DMS53 treated with DMSO at 0.1 percent for 48 hours (cell line): ENCODE data around the gene TSPAN7.

ENCODE experiments used
- DNase-seq: peaks from one replicate; lab custom pipeline; 2025; ENCODE audit not compliant: unreplicated experiment; lab: John Stamatoyannopoulos, UW

The TSPAN7 gene

GRCh38 chrX:38641197-38641596 is 79.9 kb downstream of the TSPAN7 start:
- DNase-seq: no peak

DNA sequence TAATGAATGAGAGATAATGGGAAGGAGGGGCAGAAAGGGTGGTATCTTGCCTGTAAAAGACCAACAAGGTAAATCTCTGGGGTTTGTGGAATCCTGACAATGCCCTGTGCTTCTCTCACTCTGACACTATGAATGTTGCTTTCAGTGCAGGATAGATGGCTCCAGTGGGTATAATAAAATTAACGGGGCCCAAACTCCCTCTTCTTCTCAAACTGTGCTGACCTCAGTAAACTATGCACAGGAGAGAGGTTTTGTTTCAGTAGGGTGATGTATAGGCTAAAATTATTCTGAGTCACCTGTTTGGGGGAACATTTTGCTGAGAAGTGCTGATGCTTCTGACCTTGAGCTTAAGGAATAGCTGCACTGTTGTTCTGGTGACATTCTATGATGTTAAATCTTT is 82.6 kb downstream of the TSPAN7 start:
- DNase-seq: no peak

GRCh38 chrX:38646129-38646528 is 84.8 kb downstream of the TSPAN7 start:
- no peak for DNase-seq

DNA sequence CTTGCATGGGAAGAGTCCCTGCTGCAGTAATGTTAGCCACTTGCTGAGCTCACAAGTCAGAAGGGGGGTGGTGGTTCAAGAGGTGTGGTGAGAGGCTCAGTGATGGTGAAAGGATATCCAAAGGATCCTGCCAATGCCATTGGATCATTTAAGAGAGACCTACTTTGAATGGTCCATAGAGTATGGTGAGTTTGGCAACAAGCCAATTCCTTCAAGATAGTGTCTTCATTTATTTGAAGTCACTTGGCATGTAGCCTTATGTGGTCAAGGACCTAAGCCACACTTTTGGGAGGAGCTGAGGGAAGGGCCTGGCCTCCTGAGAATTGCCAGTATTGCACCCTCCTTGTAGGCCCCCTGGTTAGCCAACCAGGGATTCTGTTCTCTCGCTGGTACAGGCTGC is 87.9 kb downstream of the TSPAN7 start:
- DNase-seq: no peak

DNA sequence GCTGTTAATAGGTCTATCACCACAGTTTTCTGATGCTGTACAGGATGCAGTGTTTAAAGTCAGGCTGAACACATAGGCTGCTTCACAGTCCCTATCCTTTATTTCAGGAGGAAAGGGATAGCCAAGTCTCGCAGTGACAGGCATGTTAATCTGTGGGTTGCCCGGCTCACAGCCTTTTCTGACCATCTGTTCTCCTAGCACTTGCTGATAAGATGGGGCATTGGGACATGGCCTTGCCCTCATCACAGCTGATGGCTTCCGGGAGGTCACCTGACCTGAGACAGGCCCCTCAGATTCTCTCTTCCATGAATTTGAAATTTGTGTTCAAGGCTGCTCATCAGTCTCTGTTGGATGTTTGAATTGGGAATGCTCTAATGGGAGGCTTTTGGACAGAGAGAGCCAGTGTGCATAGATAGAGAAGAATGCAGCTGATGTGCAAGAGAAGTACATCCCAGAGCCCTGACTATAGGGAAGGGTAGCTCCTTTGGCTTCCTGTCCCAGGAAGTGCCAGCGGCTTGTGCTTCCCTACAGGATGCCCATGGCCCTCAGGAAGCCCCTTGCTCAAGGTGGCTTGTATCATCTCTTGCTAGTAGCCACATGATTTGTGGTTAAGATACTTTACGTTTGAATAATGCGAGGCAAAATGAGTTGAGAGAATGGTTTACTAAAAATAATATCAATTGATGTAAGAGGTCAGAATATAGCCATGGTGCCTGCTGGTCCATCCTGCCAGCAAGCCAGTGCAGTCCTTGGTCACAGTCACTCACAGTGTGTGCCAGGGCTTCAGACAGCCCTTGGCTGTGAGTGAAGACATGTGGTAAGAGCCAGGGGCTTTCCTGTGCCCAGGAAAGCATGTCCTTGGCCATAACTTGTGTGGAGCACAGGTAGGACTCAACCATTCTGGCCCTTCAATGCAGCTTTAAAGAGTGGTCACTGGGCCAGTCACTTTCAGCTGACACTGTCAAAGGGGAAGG is 88.6 kb downstream of the TSPAN7 start:
- no peak for DNase-seq

- DNase-seq: no peak
These were observed 90.6 kb downstream of the TSPAN7 start for GRCh38 chrX:38651625-38652601.

GRCh38 chrX:38652934-38653442 is 91.6 kb downstream of the TSPAN7 start:
- DNase-seq: no peak

DNA sequence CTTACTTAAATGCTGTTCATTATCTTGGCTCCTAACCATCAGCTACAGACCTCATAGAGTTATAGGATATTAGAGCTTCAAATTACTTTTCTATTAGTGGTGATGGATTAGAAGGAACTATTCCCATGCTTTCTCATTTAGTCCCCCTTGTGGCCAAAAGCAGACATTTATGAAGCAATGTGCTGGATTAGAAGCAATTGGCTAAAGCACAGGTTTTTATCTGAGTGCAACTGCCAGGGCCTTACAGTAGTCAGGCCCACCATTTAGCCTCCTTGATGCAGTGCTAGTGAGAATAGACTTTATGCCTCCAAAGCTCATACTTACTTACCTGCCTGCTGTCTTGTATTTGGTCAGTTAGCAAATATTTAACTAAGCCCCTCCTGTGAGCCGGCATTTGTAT is 93.0 kb downstream of the TSPAN7 start:
- DNase-seq: peak; percentile 4

DNA sequence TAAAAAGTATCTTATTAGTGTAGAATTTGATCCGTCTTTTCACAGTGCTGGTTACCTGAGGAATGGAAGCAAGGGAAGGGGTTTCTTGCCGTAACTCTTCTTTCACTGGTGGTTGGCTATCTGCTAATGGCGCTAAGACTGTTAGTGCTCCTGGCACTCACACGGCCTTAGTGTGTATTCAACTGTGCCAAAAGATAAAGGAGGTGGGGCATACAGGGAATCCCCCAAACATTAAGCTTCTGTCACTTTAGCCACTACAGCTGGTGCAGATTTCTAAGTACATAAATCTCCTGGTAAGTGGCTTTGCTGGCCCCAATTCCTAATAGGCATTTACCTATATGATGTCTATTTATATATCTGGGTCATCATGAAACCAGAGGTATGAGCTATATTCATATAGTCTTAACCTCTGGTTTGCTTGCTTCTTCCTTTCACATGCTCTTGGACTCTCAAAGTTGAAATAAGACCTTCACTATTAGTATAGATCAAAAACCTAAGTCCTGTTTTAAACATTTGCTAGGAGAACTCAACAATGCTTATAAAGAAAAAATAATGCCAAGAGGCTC is 95.1 kb downstream of the TSPAN7 start:
- DNase-seq: no peak

DNA sequence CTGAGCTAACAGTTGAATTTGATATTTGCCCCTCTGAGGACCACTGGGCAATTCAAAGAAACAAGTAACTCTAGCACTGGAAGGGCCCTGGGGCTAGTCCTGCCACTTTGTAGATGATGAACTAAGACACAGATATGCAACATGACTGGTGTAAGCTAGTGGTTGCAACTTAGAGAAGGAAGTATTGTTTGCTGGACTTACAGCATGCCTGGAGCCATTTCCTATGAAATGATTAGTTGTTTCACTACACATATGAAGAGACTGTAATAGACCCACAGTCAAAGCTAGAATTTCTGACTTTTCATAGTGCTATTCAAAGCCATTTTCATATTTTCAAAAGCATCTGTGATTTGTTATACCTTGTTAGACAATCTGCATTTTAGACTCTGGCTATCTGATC is 96.2 kb downstream of the TSPAN7 start:
- no peak for DNase-seq

DNA sequence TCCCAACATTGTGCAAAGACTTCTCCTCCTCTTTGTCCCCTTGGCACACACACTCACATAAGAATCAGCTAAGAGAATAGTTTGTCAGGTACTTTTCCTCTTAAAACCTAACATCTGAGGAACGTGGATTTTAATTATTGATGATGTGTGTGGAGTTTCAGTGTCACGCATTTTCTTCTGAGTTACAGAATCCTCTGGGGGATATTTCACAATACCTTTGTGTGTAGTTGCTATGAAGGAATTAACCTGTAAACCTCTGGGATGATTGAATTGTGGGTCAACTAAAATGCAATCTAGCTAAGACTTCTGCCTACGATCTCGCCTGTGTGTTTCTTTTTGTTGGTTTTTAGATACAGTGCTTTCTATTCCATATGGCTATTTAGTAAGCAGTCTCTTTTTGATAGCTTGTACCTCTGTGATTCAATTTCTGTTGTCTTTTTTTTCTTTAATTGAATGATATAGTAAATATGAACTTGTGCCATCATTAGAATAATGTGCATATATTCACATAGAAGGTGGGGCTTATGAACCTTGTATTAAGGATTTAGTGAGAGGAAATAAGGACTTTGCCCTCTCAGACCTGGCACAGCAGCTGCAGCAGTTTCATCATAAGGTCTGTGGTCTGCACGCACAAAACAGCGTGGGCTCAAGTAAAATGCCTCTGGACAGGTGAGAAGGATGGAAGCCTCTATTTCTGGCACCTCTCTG is 99.2 kb downstream of the TSPAN7 start:
- no peak for DNase-seq

GRCh38 chrX:38661103-38661441 is 99.7 kb downstream of the TSPAN7 start:
- DNase-seq: no peak

GRCh38 chrX:38661561-38661960 is 100.2 kb downstream of the TSPAN7 start:
- DNase-seq: no peak

- DNase-seq: no peak
These were observed 101.3 kb downstream of the TSPAN7 start for GRCh38 chrX:38662640-38663039.

DNA sequence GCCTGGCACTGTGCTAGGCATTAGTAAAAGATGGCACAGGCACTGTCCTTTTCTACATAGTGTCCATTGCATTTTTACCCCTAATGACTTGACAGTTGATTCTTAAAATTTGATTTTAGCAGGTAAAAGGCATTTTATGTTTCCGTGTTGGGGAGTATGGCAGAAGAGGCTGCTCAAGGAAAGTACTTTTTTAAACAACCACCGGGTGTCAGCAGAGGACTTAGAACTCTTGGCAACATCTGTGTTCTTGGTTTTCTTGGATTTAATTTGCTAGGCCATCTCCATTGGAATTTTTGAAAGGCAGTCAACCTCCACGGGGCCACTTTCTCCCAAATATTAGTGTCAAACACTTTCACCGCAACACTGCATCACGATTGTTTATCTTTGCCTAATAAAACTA is 102.9 kb downstream of the TSPAN7 start:
- DNase-seq: peak; percentile 1

DNA sequence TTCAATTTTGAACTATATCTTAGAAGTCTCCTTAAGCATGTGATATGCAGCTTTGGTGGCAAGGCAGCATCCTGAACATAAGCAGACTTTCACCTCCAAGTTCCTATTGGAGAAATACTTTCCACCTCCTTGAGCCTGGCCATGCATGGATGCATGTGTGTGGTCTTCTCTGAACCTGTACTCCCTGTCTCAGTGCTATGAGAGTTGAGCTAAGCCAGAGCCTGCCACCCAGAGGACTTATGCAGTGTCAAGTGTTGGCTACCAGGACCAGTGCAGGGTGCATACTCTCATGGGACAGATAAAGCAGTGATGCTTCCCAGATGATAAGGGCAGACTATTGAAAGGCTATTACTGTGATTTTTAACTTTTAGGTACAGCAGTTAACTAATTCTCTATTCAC is 105.6 kb downstream of the TSPAN7 start:
- no peak for DNase-seq

GRCh38 chrX:38668771-38669170 is 107.4 kb downstream of the TSPAN7 start:
- no peak for DNase-seq

GRCh38 chrX:38669428-38669827 is 108.1 kb downstream of the TSPAN7 start:
- no peak for DNase-seq

GRCh38 chrX:38672646-38673045 is 111.3 kb downstream of the TSPAN7 start:
- no peak for DNase-seq

DNA sequence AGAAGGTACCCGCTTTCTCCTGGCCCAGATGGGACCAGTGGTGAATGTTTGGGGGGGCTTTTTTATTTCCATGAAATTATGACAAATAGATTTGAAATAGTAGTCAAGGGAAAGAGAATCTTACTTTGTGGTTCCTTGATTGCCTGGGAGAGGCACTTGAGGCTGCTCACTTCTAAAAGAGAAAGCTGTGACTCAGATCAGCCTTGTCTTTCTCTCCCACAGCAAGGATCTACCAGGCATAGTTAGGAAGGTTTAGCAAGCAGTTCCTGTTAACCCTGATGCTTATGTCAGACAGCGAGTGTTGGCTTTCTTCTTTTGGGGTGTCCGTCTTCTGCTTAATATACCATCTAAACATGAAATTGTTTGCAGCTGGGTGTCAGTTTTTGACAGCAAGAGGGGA is 114.5 kb downstream of the TSPAN7 start:
- no peak for DNase-seq

DNA sequence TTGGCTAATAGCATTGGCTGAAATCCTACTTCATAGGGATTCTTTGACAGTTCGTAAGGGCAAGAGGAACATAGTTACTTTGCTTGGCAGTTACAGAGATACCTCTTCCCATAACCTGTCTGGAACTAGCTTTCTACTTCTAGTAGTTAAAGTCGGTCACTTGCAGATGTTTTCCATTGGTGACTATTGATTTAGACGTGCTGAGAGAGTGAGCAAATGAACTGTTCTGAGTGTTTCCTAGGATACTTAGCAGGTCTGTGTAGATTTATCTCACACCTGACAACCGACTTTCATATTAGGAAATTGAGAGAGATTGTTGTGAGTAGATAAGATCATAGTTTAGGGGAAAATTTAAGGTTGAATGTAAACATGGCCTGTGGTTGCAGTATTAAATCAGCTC is 116.8 kb downstream of the TSPAN7 start:
- DNase-seq: no peak
